ENCODE data around the gene TDRKH. TPM values are rescaled to one million over a fixed set of nuclear protein-coding genes. Genes with fewer than 3 reads are reported as not detected.
"Not testable (repeated sequence)": the region's sequence is repeated elsewhere in the genome, so short reads cannot be mapped to it uniquely, and the experiment has no call there.

The TDRKH gene
- total RNA-seq, 1 donor, result 1.7 TPM

DNA sequence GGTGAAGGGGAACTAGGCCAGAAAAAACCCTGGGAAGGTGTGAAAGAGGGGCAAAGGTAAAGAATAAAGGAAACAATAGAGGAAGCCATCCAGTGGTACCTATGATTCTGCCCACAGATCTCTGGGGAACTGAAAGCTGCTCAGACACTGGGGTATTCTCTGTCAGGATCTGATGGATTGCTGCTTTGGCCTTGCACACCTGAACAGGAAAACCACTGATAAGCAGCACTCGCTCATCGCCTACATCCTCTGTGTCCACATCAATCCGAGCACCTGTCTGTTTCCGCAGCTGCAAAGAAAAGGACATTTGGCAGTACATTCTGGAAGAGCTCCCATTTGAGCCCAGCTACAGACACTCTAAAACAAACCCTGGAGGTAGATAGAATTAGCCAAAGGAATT, 10.4 kb downstream of the TDRKH start:
- DNase-seq (ENCODE audit: low read depth), result no peak
- no peak overlapping the region for H3K4me3 ChIP-seq (ENCODE audit: low read depth, low read length)
- TF ChIP-seq, protein P1, sequence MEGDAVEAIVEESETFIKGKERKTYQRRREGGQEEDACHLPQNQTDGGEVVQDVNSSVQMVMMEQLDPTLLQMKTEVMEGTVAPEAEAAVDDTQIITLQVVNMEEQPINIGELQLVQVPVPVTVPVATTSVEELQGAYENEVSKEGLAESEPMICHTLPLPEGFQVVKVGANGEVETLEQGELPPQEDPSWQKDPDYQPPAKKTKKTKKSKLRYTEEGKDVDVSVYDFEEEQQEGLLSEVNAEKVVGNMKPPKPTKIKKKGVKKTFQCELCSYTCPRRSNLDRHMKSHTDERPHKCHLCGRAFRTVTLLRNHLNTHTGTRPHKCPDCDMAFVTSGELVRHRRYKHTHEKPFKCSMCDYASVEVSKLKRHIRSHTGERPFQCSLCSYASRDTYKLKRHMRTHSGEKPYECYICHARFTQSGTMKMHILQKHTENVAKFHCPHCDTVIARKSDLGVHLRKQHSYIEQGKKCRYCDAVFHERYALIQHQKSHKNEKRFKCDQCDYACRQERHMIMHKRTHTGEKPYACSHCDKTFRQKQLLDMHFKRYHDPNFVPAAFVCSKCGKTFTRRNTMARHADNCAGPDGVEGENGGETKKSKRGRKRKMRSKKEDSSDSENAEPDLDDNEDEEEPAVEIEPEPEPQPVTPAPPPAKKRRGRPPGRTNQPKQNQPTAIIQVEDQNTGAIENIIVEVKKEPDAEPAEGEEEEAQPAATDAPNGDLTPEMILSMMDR (IDR thresholded peaks at IDR 0.05; ENCODE audit: insufficient read depth, low read depth, low read length), result no peak

DNA sequence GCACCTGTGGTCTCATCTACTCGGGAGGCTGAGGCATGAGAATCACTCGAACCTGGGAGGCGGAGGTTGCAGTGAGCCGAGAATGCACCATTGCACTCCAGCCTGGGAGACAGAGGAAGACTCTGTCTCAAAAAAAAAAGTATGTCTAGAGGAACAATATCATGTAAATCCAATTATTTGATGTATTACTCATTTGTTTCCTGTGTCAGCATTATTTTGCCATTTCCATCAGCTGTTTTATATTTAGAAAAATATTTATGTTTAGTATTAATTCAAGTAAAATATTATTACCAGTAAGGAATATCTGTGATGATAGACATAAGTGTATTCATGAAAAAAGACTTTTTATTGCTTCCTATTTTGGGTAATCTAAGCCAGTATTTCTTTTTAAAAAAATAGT, 13.0 kb downstream of the TDRKH start:
- DNase-seq (ENCODE audit: low read depth), result no peak
- TF ChIP-seq, protein P1 (IDR thresholded peaks at IDR 0.05; ENCODE audit: insufficient read depth, low read depth, low read length), result no peak
- no peak overlapping the region for H3K4me3 ChIP-seq (ENCODE audit: low read depth, low read length)

GRCh38 chr1:151776665-151777062, 13.6 kb downstream of the TDRKH start:
- H3K4me3 ChIP-seq (ENCODE audit: low read depth, low read length), result no peak overlapping the region
- no peak for DNase-seq (ENCODE audit: low read depth)
- TF ChIP-seq, protein P1 (IDR thresholded peaks at IDR 0.05; ENCODE audit: insufficient read depth, low read depth, low read length), result no peak

- DNase-seq (ENCODE audit: low read depth), result no peak
- no peak overlapping the region for H3K4me3 ChIP-seq (ENCODE audit: low read depth, low read length)
- TF ChIP-seq, protein P1 (IDR thresholded peaks at IDR 0.05; ENCODE audit: insufficient read depth, low read depth, low read length), result no peak
Measured at GRCh38 chr1:151775894-151776664, 14.2 kb downstream of the TDRKH start.

DNA sequence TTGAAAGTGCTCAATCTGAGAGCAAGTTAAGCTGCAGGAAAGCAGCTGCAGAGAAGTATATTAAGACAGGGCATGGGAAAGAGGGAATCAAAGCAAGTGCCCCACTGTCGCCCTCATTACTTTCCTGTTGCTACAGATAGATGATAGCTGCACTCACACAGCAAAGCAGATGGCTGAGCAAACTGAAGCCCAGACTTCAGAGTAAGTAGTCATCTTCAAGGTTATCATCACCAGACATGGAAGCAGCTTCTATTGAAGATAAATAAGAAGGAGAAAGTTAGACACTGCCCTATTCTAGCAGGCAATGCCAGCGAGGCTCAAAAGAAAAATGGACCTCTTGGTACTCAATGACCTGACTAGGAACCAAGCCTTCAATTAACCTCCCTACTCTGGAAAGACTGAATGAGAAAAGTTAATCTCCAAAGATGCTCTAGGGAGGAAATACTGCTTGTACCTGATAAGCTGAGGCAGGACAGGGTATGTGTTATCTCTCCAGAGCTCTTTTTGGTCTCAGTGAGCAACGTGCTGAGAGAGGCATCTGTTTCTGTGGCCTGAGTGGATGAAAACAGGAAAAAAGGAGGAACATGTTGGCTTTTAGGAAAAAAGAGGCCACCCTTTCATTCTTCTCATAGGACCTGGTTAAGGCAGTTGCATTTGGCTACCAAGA, 15.9 kb downstream of the TDRKH start:
- H3K4me3 ChIP-seq (ENCODE audit: low read depth, low read length), result no peak overlapping the region
- no peak for DNase-seq (ENCODE audit: low read depth)
- TF ChIP-seq, protein P1 (IDR thresholded peaks at IDR 0.05; ENCODE audit: insufficient read depth, low read depth, low read length), result no peak

GRCh38 chr1:151773702-151774101, 16.6 kb downstream of the TDRKH start:
- TF ChIP-seq, protein P1 (IDR thresholded peaks at IDR 0.05; ENCODE audit: insufficient read depth, low read depth, low read length), result no peak
- no peak for DNase-seq (ENCODE audit: low read depth)
- H3K4me3 ChIP-seq (ENCODE audit: low read depth, low read length), result no peak overlapping the region

DNA sequence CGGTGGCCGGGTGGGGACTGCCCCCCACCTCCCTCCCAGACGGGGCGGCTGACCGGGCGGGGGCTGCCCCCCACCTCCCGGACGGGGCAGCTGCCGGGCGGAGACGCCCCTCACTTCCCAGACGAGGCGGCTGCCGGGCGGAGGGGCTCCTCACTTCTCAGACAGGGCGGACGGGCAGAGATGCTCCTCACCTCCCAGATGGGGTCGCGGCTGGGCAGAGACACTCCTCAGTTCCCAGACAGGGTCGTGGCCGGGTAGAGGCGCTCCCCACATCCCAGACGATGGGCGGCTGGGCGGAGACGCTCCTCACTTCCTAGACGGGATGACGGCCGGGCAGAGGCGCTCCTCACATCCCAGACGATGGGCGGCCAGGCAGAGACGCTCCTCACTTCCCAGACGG, 21.0 kb downstream of the TDRKH start:
- DNase-seq (ENCODE audit: low read depth); H3K4me3 ChIP-seq (ENCODE audit: low read depth, low read length): not testable (repeated sequence)

DNA sequence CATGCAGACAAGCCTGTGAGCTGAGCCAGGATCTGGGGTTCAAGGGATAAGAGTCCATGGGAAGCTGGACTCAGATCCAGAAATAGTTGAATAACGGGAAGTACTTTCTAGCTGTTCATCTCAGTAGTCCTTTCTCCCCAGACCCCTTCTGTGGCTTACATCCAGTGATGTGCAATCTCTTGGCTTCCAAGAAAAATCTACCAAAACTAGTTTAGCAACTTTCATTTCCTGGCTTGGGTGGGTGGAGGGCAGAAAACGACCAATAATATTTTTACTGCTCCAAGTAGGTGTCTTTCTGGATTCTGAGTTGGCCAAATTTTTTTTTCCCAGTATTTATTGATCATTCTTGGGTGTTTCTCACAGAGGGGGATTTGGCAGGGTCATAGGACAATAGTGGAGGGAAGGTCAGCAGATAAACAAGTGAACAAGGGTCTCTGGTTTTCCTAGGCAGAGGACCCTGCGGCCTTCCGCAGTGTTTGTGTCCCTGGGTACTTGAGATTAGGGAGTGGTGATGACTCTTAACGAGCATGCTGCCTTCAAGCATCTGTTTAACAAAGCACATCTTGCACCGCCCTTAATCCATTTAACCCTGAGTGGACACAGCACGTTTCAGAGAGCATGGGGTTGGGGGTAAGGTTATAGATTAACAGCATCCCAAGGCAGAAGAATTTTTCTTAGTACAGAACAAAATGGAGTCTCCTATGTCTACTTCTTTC, 21.8 kb downstream of the TDRKH start:
- H3K4me3 ChIP-seq (ENCODE audit: low read depth, low read length); DNase-seq (ENCODE audit: low read depth): not testable (repeated sequence)
